Ovary (tissue), 3 donors: Measurements from ENCODE around the gene CACNG3.

ENCODE experiments used
- EP300 ChIP-seq: sonication (generic); formaldehyde crosslinking; IDR thresholded peaks from one replicate; pipeline ENCODE4 v1.6.1; 2017; ENCODE audit warnings: antibody characterized with exemption
- POLR2A ChIP-seq: fragments of 450-650 bp; IDR thresholded peaks from one replicate; pipeline ENCODE4 v1.6.1; 2017; ENCODE audit warnings: antibody characterized with exemption, mild to moderate bottlenecking, moderate library complexity
- TF ChIP-seq, protein P1 (sequence below), 3 donors: fragments of 450-650 bp in 2 of 3; fragments of 200-600 bp in 1 of 3; IDR thresholded peaks; one replicate each; pipeline versions ENCODE4 v1.5.1 to v1.8.0; 2016 to 2022; ENCODE audit warnings: antibody characterized with exemption in 3 of 3, mild to moderate bottlenecking in 1 of 3
- donor health status: DM: no; HTN: no; CAD: no.

DNA sequence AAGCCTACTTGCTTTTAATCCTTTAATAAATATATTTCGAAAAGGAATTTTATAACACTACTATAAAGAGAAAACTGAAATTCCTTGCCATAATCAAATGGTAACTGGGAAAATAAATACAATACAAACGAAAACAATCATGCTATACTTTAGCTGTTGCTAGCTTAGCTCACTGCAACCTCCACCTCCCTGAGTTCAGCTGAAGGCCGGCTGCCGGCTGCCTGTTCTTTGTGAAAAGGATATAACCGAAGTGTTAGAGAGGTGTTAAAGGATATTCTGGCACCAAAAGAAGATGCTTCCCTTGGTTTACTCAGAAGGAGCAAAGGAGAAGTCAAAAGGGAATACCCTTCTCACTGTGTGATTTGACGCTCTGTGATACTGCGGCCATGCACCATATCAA is 108.5 kb downstream of the CACNG3 start:
- no peak for TF ChIP-seq POLR2A
- no peak for TF ChIP-seq EP300
- TF ChIP-seq, protein P1, sequence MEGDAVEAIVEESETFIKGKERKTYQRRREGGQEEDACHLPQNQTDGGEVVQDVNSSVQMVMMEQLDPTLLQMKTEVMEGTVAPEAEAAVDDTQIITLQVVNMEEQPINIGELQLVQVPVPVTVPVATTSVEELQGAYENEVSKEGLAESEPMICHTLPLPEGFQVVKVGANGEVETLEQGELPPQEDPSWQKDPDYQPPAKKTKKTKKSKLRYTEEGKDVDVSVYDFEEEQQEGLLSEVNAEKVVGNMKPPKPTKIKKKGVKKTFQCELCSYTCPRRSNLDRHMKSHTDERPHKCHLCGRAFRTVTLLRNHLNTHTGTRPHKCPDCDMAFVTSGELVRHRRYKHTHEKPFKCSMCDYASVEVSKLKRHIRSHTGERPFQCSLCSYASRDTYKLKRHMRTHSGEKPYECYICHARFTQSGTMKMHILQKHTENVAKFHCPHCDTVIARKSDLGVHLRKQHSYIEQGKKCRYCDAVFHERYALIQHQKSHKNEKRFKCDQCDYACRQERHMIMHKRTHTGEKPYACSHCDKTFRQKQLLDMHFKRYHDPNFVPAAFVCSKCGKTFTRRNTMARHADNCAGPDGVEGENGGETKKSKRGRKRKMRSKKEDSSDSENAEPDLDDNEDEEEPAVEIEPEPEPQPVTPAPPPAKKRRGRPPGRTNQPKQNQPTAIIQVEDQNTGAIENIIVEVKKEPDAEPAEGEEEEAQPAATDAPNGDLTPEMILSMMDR (IDR thresholded peaks at IDR 0.05) = no peak
